HG02938 (cell line): Measurements from ENCODE around the gene SH3BGR.
"Not testable (repeated sequence)": the region's sequence is repeated elsewhere in the genome, so short reads cannot be mapped to it uniquely, and the experiment has no call there.

Experiments used
- ATAC-seq: cut with Tn5 transposase; IDR thresholded peaks from one replicate; pipeline ENCODE4 v1.9.1; 2021; ENCODE audit warnings: mild to moderate bottlenecking, moderate library complexity; ENCODE audit not compliant: unreplicated experiment

Gene SH3BGR

DNA sequence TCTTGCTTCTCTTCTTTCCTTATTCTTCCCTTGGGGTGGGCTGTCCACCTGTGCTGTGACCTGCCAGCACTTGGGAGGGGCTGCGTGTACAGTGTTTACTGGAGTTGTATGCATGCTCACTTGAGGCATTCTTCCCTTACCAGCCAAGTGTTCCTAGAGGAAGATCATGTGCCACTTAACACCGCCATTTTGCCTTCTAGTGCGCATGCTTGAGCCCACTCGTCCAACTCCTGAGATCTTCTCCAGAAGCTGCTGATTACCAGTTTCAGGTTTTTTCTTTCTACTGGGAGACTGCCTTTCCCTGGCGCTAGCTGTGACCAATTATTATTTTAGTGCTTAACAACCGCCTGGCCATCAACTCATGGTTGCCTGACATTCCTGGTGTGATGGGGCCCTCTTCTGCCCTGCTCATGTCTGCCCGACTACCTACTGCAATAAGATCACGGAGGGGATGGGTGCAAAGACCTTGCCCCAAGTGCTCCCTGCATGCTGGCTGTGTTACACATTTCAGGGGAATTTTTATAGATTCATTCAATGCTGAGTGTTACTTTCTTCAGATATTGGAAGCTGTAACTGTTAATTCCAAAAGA, 86.8 kb downstream of the SH3BGR start:
- no peak for ATAC-seq

- not testable (repeated sequence) for ATAC-seq
Measured at GRCh38 chr21:39540367-39540766, 88.6 kb downstream of the SH3BGR start.

- ATAC-seq, result no peak
Measured at GRCh38 chr21:39542736-39543135, 91.0 kb downstream of the SH3BGR start.

GRCh38 chr21:39546522-39546921, 94.8 kb downstream of the SH3BGR start:
- ATAC-seq, result no peak

- ATAC-seq, result no peak
Measured at GRCh38 chr21:39552856-39553255, 101.1 kb downstream of the SH3BGR start.

DNA sequence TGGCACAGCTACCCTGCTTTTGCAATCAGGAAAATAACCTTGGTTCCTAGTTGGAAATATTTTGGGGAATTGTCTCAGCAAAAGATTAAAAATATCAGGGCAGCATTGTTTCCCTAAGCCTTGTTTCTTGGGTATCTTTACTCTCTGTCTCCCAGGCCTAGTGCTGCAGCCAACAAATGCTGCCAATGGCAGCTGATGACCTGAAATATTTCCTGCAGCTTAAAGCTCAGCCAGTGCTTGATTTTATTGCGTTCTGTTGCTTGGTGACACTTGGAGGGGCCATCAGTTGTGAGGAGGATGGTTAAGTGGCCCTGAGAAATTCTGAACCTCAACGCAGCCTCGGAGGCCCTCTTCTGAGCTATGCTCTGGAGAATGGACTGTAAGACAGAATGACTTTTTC, 101.6 kb downstream of the SH3BGR start:
- no peak for ATAC-seq

DNA sequence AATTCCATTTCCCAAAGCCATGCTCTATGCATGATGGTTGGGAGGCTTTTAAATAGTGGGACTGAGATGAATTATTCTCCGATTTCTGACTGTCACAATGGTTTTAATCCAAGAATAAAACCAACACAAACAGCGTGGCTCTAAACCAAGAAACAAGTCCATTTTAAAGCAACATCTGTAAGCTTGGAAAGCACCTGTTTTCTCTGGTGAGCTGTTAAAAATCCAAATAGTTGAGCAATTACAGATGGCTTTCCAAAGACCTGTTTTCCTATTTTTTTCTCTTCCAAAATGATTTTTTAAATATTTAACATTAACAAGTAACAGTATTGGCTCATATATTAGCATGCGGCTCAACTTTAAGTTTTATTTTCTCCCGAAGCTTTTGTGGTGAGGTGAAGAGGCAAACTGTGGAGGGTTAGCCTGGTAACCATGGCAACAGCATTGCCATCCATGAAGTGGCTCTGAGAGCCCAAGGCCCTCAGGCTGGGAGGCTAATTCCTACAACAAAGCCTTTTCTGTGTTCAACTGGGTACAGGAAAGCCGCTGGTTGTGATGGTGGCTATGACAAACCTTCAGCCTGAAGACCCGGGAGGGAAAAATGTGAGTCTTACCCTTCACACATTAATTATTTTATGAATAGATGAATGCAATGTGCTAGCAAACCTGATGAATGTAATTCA, 104.3 kb downstream of the SH3BGR start:
- ATAC-seq, result no peak

- ATAC-seq, result no peak
Measured at GRCh38 chr21:39559511-39559910, 107.7 kb downstream of the SH3BGR start.

- ATAC-seq, result no peak
Measured at GRCh38 chr21:39561140-39561539, 109.4 kb downstream of the SH3BGR start.

- ATAC-seq, result no peak
Measured at GRCh38 chr21:39562791-39563770, 111.3 kb downstream of the SH3BGR start.

DNA sequence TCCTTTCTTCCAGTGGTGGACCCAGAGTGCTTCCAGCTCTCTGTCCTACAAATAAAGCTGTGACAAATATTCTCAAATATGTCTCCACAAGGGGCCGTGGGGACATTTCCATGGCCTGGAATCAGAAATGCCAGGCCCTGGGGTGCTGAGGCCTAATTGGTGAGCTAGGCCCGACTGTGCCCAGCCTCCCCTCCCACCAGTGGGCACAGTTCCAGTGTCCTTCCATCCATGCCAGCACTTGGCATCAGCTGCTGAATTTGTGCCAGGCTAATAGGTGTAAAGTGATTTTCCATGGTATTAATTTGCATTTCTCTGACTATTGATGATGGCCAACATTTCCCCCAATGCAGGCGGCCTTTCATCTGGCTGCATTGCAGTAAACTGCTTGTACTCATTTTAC, 112.4 kb downstream of the SH3BGR start:
- ATAC-seq, result no peak
